ENCODE results near the gene DSCAM. TPM values are rescaled to one million over a fixed set of nuclear protein-coding genes. Genes with fewer than 3 reads are reported as not detected.

DSCAM gene
- total and polyA plus RNA-seq, 10 of the 15 experiments (the other 5 are each of a cell fraction or from before 2014, with no cell fraction given), result not detected

DNA sequence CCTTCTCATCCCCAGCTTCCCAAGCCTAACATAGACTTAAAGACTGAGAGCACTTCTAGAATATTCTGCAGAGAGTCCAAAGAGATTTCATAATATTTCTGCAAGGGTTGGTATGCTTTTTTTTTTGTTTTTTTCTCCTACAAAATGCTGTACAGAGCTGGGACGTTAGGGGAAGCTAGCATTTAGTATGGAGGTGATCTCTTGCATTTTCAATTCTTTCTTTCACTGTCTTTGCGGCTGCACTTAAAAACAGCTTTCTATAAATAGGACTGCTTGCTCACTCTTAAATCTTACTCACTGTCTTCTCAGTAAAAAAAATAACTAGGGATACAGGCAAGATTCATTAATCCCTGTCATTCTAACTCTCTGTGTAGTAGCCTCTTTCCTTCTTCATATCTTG lies 7.4 kb downstream of the DSCAM start (continued):
- no peak for TF ChIP-seq RFX5 (IDR thresholded peaks at IDR 0.05; ENCODE audit: low read depth, low read length)
- TF ChIP-seq, protein P1, sequence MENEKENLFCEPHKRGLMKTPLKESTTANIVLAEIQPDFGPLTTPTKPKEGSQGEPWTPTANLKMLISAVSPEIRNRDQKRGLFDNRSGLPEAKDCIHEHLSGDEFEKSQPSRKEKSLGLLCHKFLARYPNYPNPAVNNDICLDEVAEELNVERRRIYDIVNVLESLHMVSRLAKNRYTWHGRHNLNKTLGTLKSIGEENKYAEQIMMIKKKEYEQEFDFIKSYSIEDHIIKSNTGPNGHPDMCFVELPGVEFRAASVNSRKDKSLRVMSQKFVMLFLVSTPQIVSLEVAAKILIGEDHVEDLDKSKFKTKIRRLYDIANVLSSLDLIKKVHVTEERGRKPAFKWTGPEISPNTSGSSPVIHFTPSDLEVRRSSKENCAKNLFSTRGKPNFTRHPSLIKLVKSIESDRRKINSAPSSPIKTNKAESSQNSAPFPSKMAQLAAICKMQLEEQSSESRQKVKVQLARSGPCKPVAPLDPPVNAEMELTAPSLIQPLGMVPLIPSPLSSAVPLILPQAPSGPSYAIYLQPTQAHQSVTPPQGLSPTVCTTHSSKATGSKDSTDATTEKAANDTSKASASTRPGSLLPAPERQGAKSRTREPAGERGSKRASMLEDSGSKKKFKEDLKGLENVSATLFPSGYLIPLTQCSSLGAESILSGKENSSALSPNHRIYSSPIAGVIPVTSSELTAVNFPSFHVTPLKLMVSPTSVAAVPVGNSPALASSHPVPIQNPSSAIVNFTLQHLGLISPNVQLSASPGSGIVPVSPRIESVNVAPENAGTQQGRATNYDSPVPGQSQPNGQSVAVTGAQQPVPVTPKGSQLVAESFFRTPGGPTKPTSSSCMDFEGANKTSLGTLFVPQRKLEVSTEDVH (IDR thresholded peaks at IDR 0.05; ENCODE audit: low read depth, partially characterized antibody), result no peak
- no peak for TF ChIP-seq ZNF622 (IDR thresholded peaks at IDR 0.05)

DNA sequence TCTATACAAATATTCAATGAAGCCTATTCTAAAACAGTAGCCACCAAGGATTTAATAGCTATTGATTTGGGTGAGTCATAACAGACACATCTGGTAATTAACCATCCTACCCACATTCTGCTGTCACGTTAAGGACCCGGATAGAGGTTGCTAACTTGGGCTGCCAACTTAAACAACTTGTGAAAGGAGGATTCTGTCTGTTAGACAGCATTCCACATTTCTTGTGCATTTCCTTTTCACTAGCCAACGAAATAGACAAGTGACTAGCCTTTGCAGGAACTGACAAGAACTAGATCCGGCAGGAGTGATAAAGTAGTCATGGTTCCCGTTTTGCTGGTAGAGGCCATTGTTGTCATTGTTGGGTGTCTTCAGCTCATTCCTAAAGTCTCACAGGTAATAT lies 9.5 kb downstream of the DSCAM start:
- no peak overlapping the region for H3K9ac ChIP-seq (ENCODE audit: control insufficient read depth, insufficient read depth, low read length)
- in situ Hi-C loops (cut with MboI), result no loop called here
- ATAC-seq, result no peak
- no peak overlapping the region for H3K27ac ChIP-seq (ENCODE audit: control insufficient read depth, insufficient read depth)
- H3K4me3 ChIP-seq, result no peak overlapping the region
- H2AFZ ChIP-seq (ENCODE audit: control insufficient read depth, low read depth, low read length), result no peak overlapping the region
- FAIRE-seq, result no peak
- no peak for DNase-seq (ENCODE audit: low read depth, low spot score)
- H3K4me2 ChIP-seq (ENCODE audit: control insufficient read depth, insufficient read depth), result no peak overlapping the region
- POLR2A ChIA-PET, result no interaction called here
- H3K27me3 ChIP-seq (replicated peaks in 1 of 2; ENCODE audit: control insufficient read depth in 2 of 2, insufficient read depth in 2 of 2, low read length in 1 of 2), result no peaks in the 10 kb centered on the region
- CTCF ChIA-PET, result no interaction called here
- no peaks in the 10 kb centered on the region for H4K20me1 ChIP-seq (ENCODE audit: control insufficient read depth, insufficient read depth)
- WGBS (ENCODE audit: insufficient coverage, insufficient replicate concordance, low lambda C conversion rate, missing lambda C conversion rate), result 17% methylated on average over 5 of the region's 5 CpGs
- no peaks in the 10 kb centered on the region for H3K79me2 ChIP-seq (ENCODE audit: control insufficient read depth, insufficient read depth, low read length)
- SMC1A ChIA-PET (ENCODE audit: uncharacterized antibody, unreplicated experiment), result no interaction called here
- TF ChIP-seq FOXK2 (IDR thresholded peaks at IDR 0.05) (no peak), POLR2A (IDR thresholded peaks at IDR 0.05; ENCODE audit: low read depth, low read length) (no peak), FOXM1 (IDR thresholded peaks at IDR 0.05; ENCODE audit: low read depth, low read length) (no peak)
- TF ChIP-seq, protein P2, sequence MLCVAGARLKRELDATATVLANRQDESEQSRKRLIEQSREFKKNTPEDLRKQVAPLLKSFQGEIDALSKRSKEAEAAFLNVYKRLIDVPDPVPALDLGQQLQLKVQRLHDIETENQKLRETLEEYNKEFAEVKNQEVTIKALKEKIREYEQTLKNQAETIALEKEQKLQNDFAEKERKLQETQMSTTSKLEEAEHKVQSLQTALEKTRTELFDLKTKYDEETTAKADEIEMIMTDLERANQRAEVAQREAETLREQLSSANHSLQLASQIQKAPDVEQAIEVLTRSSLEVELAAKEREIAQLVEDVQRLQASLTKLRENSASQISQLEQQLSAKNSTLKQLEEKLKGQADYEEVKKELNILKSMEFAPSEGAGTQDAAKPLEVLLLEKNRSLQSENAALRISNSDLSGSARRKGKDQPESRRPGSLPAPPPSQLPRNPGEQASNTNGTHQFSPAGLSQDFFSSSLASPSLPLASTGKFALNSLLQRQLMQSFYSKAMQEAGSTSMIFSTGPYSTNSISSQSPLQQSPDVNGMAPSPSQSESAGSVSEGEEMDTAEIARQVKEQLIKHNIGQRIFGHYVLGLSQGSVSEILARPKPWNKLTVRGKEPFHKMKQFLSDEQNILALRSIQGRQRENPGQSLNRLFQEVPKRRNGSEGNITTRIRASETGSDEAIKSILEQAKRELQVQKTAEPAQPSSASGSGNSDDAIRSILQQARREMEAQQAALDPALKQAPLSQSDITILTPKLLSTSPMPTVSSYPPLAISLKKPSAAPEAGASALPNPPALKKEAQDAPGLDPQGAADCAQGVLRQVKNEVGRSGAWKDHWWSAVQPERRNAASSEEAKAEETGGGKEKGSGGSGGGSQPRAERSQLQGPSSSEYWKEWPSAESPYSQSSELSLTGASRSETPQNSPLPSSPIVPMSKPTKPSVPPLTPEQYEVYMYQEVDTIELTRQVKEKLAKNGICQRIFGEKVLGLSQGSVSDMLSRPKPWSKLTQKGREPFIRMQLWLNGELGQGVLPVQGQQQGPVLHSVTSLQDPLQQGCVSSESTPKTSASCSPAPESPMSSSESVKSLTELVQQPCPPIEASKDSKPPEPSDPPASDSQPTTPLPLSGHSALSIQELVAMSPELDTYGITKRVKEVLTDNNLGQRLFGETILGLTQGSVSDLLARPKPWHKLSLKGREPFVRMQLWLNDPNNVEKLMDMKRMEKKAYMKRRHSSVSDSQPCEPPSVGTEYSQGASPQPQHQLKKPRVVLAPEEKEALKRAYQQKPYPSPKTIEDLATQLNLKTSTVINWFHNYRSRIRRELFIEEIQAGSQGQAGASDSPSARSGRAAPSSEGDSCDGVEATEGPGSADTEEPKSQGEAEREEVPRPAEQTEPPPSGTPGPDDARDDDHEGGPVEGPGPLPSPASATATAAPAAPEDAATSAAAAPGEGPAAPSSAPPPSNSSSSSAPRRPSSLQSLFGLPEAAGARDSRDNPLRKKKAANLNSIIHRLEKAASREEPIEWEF (IDR thresholded peaks at IDR 0.05; ENCODE audit: insufficient replicate concordance, low read depth, low read length), result no peak
- RAD21 ChIA-PET (ENCODE audit: unreplicated experiment), result no interaction called here
- H3K36me3 ChIP-seq (ENCODE audit: control insufficient read depth in 2 of 2, insufficient read depth in 2 of 2, low read length in 1 of 2), result no peaks in the 10 kb centered on the region
- BruUV-seq (replicated peaks), result no TSS peak
- intact Hi-C loops (cut with micrococcal nuclease; ENCODE audit: unreplicated experiment), result no loop called here
- no peaks in the 10 kb centered on the region for H3K4me1 ChIP-seq (ENCODE audit: control insufficient read depth, insufficient read depth, low read length)
- H3K9me3 ChIP-seq (replicated peaks; ENCODE audit: control insufficient read depth, insufficient read depth, low read length), result no peaks in the 10 kb centered on the region; the same call in 2 of the 3 replicates

Data from GM12878 (cell line).